Stimulated activated CD4-positive, alpha-beta T cell treated with anti-CD3 and anti-CD28 coated beads, Interleukin-1b, Interleukin-23, amount 100 ng/mL, for 1 hour (primary cell): ENCODE results near the gene GREB1L.
"Not testable (repeated sequence)": the region's sequence is repeated elsewhere in the genome, so short reads cannot be mapped to it uniquely, and the experiment has no call there.

Experiments
- DNase-seq, 2 donors: peaks; one replicate each; pipeline ENCODE4 v3.0.0-alpha.2; 2020; ENCODE audit warnings: low read depth in 2 of 2

The GREB1L gene

GRCh38 chr18:21264651-21265050 is 22.6 kb downstream of the GREB1L start:
- no peak for DNase-seq

GRCh38 chr18:21265971-21266673 is 24.1 kb downstream of the GREB1L start:
- DNase-seq: no peak

GRCh38 chr18:21267400-21267799 is 25.4 kb downstream of the GREB1L start:
- no peak for DNase-seq

- no peak for DNase-seq
Observed at GRCh38 chr18:21269349-21269748, 27.3 kb downstream of the GREB1L start.

- no peak for DNase-seq
Observed at GRCh38 chr18:21270453-21270852, 28.4 kb downstream of the GREB1L start.

GRCh38 chr18:21272016-21272579 is 30.1 kb downstream of the GREB1L start:
- no peak for DNase-seq

- no peak for DNase-seq
Observed at GRCh38 chr18:21273568-21273967, 31.5 kb downstream of the GREB1L start.

GRCh38 chr18:21275645-21276044 is 33.6 kb downstream of the GREB1L start:
- DNase-seq: no peak

GRCh38 chr18:21277578-21277977 is 35.5 kb downstream of the GREB1L start:
- no peak for DNase-seq

GRCh38 chr18:21278218-21278617 is 36.2 kb downstream of the GREB1L start:
- not testable (repeated sequence) for DNase-seq

GRCh38 chr18:21281603-21282002 is 39.6 kb downstream of the GREB1L start:
- no peak for DNase-seq

GRCh38 chr18:21284540-21284939 is 42.5 kb downstream of the GREB1L start:
- no peak for DNase-seq

GRCh38 chr18:21289827-21290226 is 47.8 kb downstream of the GREB1L start:
- DNase-seq: no peak

- no peak for DNase-seq
Observed at GRCh38 chr18:21291106-21291505, 49.1 kb downstream of the GREB1L start.

- DNase-seq: no peak
Observed at GRCh38 chr18:21293479-21293878, 51.4 kb downstream of the GREB1L start.

GRCh38 chr18:21295101-21295500 is 53.1 kb downstream of the GREB1L start:
- no peak for DNase-seq

- DNase-seq: no peak
Observed at GRCh38 chr18:21296045-21296444, 54.0 kb downstream of the GREB1L start.

GRCh38 chr18:21298351-21298750 is 56.3 kb downstream of the GREB1L start:
- no peak for DNase-seq

- no peak for DNase-seq
Observed at GRCh38 chr18:21300035-21300907, 58.2 kb downstream of the GREB1L start.

GRCh38 chr18:21300908-21301200 is 58.8 kb downstream of the GREB1L start:
- DNase-seq: no peak

GRCh38 chr18:21303445-21303844 is 61.4 kb downstream of the GREB1L start:
- DNase-seq: no peak

GRCh38 chr18:21303895-21304294 is 61.9 kb downstream of the GREB1L start:
- no peak for DNase-seq

- DNase-seq: no peak
Observed at GRCh38 chr18:21305621-21306020, 63.6 kb downstream of the GREB1L start.
